ENCODE results near the gene SAMD4B.

SAMD4B gene

DNA sequence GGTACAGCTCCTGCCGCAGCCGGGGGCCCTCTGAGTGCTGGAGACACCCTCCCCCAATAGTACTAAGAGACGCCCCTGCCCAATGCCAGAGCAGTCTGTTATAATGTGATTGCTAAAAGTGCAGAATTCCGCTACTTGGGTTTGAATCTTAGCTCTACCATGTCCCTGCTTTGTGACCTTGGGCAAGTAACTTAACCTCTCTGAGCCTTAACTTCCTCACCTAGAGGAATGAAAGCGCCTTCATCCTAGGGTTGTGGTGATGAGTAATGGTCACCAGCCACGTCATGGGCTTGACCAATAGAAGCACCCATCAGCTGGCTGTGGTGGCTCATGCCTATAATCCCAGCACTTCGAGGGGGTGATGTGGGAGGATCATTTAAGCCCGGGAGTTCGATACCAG, 76.8 kb downstream of the SAMD4B start:
- no peak overlapping the region for H2BK120ac ChIP-seq (ENCODE audit: low read depth, low read length)

DNA sequence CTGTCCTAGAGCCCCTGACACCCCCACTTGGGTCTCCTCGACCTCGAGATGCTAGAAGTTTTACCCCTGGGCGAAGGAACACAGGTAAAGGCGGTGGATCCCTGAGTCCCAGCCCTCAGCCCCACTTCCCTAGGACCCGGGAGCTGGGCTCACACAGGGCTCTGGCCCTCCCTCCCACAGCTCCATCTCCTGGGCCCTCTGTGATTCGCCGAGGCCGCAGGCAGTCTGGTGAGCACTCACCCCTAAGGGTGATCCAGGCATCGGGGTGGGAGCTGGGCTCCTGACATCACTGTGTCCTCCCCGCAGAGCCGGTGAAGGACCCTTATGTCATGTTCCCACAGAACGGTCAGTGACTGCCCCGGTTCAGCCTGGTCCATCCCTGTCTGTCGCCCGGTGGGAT, 78.5 kb downstream of the SAMD4B start:
- H2BK120ac ChIP-seq (ENCODE audit: low read depth, low read length), result no peak overlapping the region
- no peak overlapping the region for H3K9ac ChIP-seq (ENCODE audit: low read depth, low read length, poor library complexity)
- no peak overlapping the region for H2BK5ac ChIP-seq (ENCODE audit: low read length)
- H2BK15ac ChIP-seq (ENCODE audit: low read length), result no peak overlapping the region
- H3K18ac ChIP-seq (ENCODE audit: low read length), result no peak overlapping the region
- H3K9me3 ChIP-seq (replicated peaks in 1 of 2; ENCODE audit: control insufficient read depth in 2 of 2, insufficient read depth in 1 of 2, low read depth in 1 of 2, low read length in 2 of 2), result no peaks in the 10 kb centered on the region
- H3K23ac ChIP-seq (ENCODE audit: low read depth, low read length, poor library complexity), result no peak overlapping the region
- no CpG with 5 or more reads among the region's 15 CpGs for WGBS, 2 donors (ENCODE audit: extremely low coverage in 2 of 2, insufficient read length in 2 of 2, insufficient replicate concordance in 1 of 2)
- H2AK5ac ChIP-seq (ENCODE audit: low read depth, low read length), result no peak overlapping the region
- H3K79me1 ChIP-seq (ENCODE audit: low read depth, low read length), result peaks cover 10% of the 10 kb centered on the region
- no peak overlapping the region for H3K4me3 ChIP-seq (ENCODE audit: low read length in 2 of 2)
- H2AFZ ChIP-seq (ENCODE audit: low read length), result no peak overlapping the region
- H2BK12ac ChIP-seq (ENCODE audit: low read length), result no peak overlapping the region
- H4K8ac ChIP-seq (ENCODE audit: low read depth, low read length), result no peak overlapping the region
- no peak overlapping the region for H3K27ac ChIP-seq (replicated peaks; ENCODE audit: low read length)
- no peak for DNase-seq (ENCODE audit: low spot score)
- no peaks in the 10 kb centered on the region for H3K27me3 ChIP-seq (ENCODE audit: control insufficient read depth in 3 of 3, insufficient read depth in 3 of 3, low read depth in 1 of 3, low read length in 3 of 3)
- peaks cover 71 to 97% of the 10 kb centered on the region in 2 donors for H3K36me3 ChIP-seq (replicated peaks in 1 of 2; ENCODE audit: control insufficient read depth in 2 of 2, insufficient read depth in 2 of 2, low read length in 2 of 2)
- H3K14ac ChIP-seq (ENCODE audit: low read length), result no peak overlapping the region
- H3K4me1 ChIP-seq (ENCODE audit: control insufficient read depth in 2 of 2, insufficient read depth in 1 of 2, low read depth in 1 of 2, low read length in 2 of 2), result peaks cover 4 to 10% of the 10 kb centered on the region in 2 donors
- no peak overlapping the region for H3K4ac ChIP-seq (ENCODE audit: low read length)
- no peak overlapping the region for H4K91ac ChIP-seq (ENCODE audit: low read depth, low read length, poor library complexity)
- H3K4me2 ChIP-seq (ENCODE audit: insufficient read depth, low read length, poor library complexity, severe bottlenecking), result no peak overlapping the region

More for the DNA sequence above, 76.8 kb downstream of the SAMD4B start:
- Histone ChIP-seq H3K79me1 (ENCODE audit: low read depth, low read length) (peaks cover 15% of the 10 kb centered on the region), H4K91ac (ENCODE audit: low read depth, low read length, poor library complexity) (no peak overlapping the region), H3K27me3 (ENCODE audit: control insufficient read depth in 3 of 3, insufficient read depth in 3 of 3, low read depth in 1 of 3, low read length in 3 of 3) (no peaks in the 10 kb centered on the region), H3K36me3 (replicated peaks in 1 of 2; ENCODE audit: control insufficient read depth in 2 of 2, insufficient read depth in 2 of 2, low read length in 2 of 2) (peaks cover 65 to 95% of the 10 kb centered on the region in 2 donors), H3K14ac (ENCODE audit: low read length) (no peak overlapping the region), H3K9ac (ENCODE audit: low read depth, low read length, poor library complexity) (no peak overlapping the region), H3K4me1 (ENCODE audit: control insufficient read depth in 2 of 2, insufficient read depth in 1 of 2, low read depth in 1 of 2, low read length in 2 of 2) (peaks cover 9 to 24% of the 10 kb centered on the region in 2 donors), H3K4me2 (ENCODE audit: insufficient read depth, low read length, poor library complexity, severe bottlenecking) (no peak overlapping the region), H3K18ac (ENCODE audit: low read length) (no peak overlapping the region), H3K9me3 (replicated peaks in 1 of 2; ENCODE audit: control insufficient read depth in 2 of 2, insufficient read depth in 1 of 2, low read depth in 1 of 2, low read length in 2 of 2) (no peaks in the 10 kb centered on the region), H3K23ac (ENCODE audit: low read depth, low read length, poor library complexity) (no peak overlapping the region), H3K4me3 (ENCODE audit: low read length in 2 of 2) (no peak overlapping the region), H2BK5ac (ENCODE audit: low read length) (no peak overlapping the region), H2BK15ac (ENCODE audit: low read length) (no peak overlapping the region), H2BK12ac (ENCODE audit: low read length) (no peak overlapping the region), H3K4ac (ENCODE audit: low read length) (no peak overlapping the region), H4K8ac (ENCODE audit: low read depth, low read length) (no peak overlapping the region), H3K27ac (replicated peaks; ENCODE audit: low read length) (no peak overlapping the region), H2AFZ (ENCODE audit: low read length) (no peak overlapping the region), H2AK5ac (ENCODE audit: low read depth, low read length) (no peak overlapping the region)
- DNase-seq (ENCODE audit: low spot score), result no peak
- whole genome bisulfite sequencing, 2 donors (ENCODE audit: extremely low coverage in 2 of 2, insufficient read length in 2 of 2, insufficient replicate concordance in 1 of 2), result no CpG with 5 or more reads among the region's 9 CpGs

DNA sequence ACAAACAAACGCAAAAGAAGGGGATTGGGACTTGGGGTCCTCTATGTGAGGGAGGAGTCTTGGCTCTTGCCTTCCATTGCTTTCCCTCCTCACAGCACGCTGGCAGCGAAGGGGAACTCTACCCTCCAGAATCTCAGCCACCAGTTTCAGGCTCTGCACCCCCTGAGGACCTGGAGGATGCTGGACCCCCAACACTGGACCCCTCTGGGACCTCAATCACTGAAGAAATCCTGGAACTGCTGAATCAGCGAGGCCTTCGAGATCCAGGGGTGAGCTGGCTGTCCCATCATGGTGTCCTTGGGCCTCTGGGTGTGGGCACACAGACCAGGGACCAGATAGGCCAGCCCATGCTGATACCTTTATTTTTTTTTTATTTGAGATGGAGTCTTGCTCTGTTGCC, 79.8 kb downstream of the SAMD4B start:
- no peak overlapping the region for H2AFZ ChIP-seq (ENCODE audit: low read length)
- H3K27me3 ChIP-seq (ENCODE audit: control insufficient read depth in 3 of 3, insufficient read depth in 3 of 3, low read depth in 1 of 3, low read length in 3 of 3), result no peaks in the 10 kb centered on the region
- peaks cover 7 to 9% of the 10 kb centered on the region in 2 donors for H3K4me1 ChIP-seq (ENCODE audit: control insufficient read depth in 2 of 2, insufficient read depth in 1 of 2, low read depth in 1 of 2, low read length in 2 of 2)
- H2AK5ac ChIP-seq (ENCODE audit: low read depth, low read length), result no peak overlapping the region
- no peak overlapping the region for H4K91ac ChIP-seq (ENCODE audit: low read depth, low read length, poor library complexity)
- no CpG with 5 or more reads among the region's 5 CpGs for WGBS, 2 donors (ENCODE audit: extremely low coverage in 2 of 2, insufficient read length in 2 of 2, insufficient replicate concordance in 1 of 2)
- no peak overlapping the region for H4K8ac ChIP-seq (ENCODE audit: low read depth, low read length)
- H2BK12ac ChIP-seq (ENCODE audit: low read length), result no peak overlapping the region
- H3K36me3 ChIP-seq (replicated peaks in 1 of 2; ENCODE audit: control insufficient read depth in 2 of 2, insufficient read depth in 2 of 2, low read length in 2 of 2), result peaks cover 63 to 93% of the 10 kb centered on the region in 2 donors
- no peak overlapping the region for H3K27ac ChIP-seq (replicated peaks; ENCODE audit: low read length)
- no peaks in the 10 kb centered on the region for H3K9me3 ChIP-seq (replicated peaks in 1 of 2; ENCODE audit: control insufficient read depth in 2 of 2, insufficient read depth in 1 of 2, low read depth in 1 of 2, low read length in 2 of 2)
- H3K4me2 ChIP-seq (ENCODE audit: insufficient read depth, low read length, poor library complexity, severe bottlenecking), result no peak overlapping the region
- H3K4me3 ChIP-seq (ENCODE audit: low read length in 2 of 2), result no peak overlapping the region
- H3K4ac ChIP-seq (ENCODE audit: low read length), result no peak overlapping the region
- H3K23ac ChIP-seq (ENCODE audit: low read depth, low read length, poor library complexity), result no peak overlapping the region
- no peak overlapping the region for H3K9ac ChIP-seq (ENCODE audit: low read depth, low read length, poor library complexity)
- no peak overlapping the region for H3K18ac ChIP-seq (ENCODE audit: low read length)
- H3K79me1 ChIP-seq (ENCODE audit: low read depth, low read length), result peaks cover 4% of the 10 kb centered on the region
- DNase-seq (ENCODE audit: low spot score), result no peak
- no peak overlapping the region for H2BK120ac ChIP-seq (ENCODE audit: low read depth, low read length)
- H2BK5ac ChIP-seq (ENCODE audit: low read length), result no peak overlapping the region
- no peak overlapping the region for H2BK15ac ChIP-seq (ENCODE audit: low read length)
- no peak overlapping the region for H3K14ac ChIP-seq (ENCODE audit: low read length)

DNA sequence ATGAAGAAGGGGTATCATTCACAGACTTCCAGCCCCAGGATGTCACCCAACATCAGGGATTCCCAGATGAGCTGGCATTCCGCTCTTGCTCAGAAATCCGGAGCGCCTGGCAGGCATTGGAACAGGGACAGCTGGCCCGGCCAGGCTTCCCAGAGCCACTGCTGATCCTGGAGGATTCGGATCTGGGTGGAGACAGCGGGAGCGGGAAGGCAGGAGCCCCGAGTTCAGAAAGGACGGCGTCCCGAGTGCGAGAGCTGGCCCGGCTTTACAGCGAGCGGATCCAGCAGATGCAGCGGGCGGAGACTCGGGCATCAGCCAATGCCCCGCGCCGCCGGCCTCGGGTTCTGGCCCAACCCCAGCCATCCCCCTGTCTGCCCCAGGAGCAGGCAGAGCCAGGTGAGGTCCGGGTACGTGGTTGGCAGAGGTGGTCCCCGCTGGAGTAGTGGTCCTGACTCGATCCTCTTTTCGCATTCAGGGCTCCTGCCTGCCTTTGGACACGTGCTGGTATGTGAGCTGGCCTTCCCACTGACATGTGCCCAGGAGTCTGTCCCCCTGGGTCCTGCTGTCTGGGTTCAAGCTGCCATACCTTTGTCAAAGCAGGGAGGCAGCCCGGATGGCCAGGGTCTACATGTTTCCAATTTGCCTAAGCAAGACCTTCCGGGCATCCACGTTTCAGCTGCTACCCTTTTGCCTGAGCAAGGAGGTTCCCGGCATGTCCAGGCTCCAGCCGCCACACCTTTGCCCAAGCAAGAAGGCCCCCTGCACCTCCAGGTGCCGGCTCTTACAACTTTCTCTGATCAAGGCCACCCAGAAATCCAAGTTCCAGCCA, 81.3 kb downstream of the SAMD4B start:
- Histone ChIP-seq H2AFZ (ENCODE audit: low read length) (no peak overlapping the region), H3K9me3 (replicated peaks in 1 of 2; ENCODE audit: control insufficient read depth in 2 of 2, insufficient read depth in 1 of 2, low read depth in 1 of 2, low read length in 2 of 2) (no peaks in the 10 kb centered on the region), H2BK5ac (ENCODE audit: low read length) (no peak overlapping the region), H3K4ac (ENCODE audit: low read length) (no peak overlapping the region), H3K27ac (replicated peaks; ENCODE audit: low read length) (no peak overlapping the region), H3K9ac (ENCODE audit: low read depth, low read length, poor library complexity) (no peak overlapping the region), H3K4me1 (ENCODE audit: control insufficient read depth in 2 of 2, insufficient read depth in 1 of 2, low read depth in 1 of 2, low read length in 2 of 2) (peaks cover 12 to 15% of the 10 kb centered on the region in 2 donors), H3K79me1 (ENCODE audit: low read depth, low read length) (peaks cover 2% of the 10 kb centered on the region), H3K27me3 (ENCODE audit: control insufficient read depth in 3 of 3, insufficient read depth in 3 of 3, low read depth in 1 of 3, low read length in 3 of 3) (no peaks in the 10 kb centered on the region), H2AK5ac (ENCODE audit: low read depth, low read length) (no peak overlapping the region), H3K4me3 (ENCODE audit: low read length in 2 of 2) (no peak overlapping the region), H4K8ac (ENCODE audit: low read depth, low read length) (no peak overlapping the region), H3K18ac (ENCODE audit: low read length) (no peak overlapping the region), H3K36me3 (replicated peaks in 1 of 2; ENCODE audit: control insufficient read depth in 2 of 2, insufficient read depth in 2 of 2, low read length in 2 of 2) (peaks cover 54 to 78% of the 10 kb centered on the region in 2 donors), H2BK15ac (ENCODE audit: low read length) (no peak overlapping the region), H4K91ac (ENCODE audit: low read depth, low read length, poor library complexity) (no peak overlapping the region), H3K14ac (ENCODE audit: low read length) (no peak overlapping the region), H3K4me2 (ENCODE audit: insufficient read depth, low read length, poor library complexity, severe bottlenecking) (no peak overlapping the region), H2BK120ac (ENCODE audit: low read depth, low read length) (no peak overlapping the region), H2BK12ac (ENCODE audit: low read length) (no peak overlapping the region), H3K23ac (ENCODE audit: low read depth, low read length, poor library complexity) (no peak overlapping the region)
- DNase-seq (ENCODE audit: low spot score), result no peak
- no CpG with 5 or more reads among the region's 35 CpGs for WGBS, 2 donors (ENCODE audit: extremely low coverage in 2 of 2, insufficient read length in 2 of 2, insufficient replicate concordance in 1 of 2)

Data from neuronal stem cell (in vitro differentiated cells).